GM18907 (cell line): ENCODE data around the gene CBX2.

Experiments
- ATAC-seq: cut with Tn5 transposase; IDR thresholded peaks from one replicate; pipeline ENCODE4 v1.9.1; 2021; ENCODE audit warnings: mild to moderate bottlenecking, moderate library complexity; ENCODE audit not compliant: unreplicated experiment

The CBX2 gene

DNA sequence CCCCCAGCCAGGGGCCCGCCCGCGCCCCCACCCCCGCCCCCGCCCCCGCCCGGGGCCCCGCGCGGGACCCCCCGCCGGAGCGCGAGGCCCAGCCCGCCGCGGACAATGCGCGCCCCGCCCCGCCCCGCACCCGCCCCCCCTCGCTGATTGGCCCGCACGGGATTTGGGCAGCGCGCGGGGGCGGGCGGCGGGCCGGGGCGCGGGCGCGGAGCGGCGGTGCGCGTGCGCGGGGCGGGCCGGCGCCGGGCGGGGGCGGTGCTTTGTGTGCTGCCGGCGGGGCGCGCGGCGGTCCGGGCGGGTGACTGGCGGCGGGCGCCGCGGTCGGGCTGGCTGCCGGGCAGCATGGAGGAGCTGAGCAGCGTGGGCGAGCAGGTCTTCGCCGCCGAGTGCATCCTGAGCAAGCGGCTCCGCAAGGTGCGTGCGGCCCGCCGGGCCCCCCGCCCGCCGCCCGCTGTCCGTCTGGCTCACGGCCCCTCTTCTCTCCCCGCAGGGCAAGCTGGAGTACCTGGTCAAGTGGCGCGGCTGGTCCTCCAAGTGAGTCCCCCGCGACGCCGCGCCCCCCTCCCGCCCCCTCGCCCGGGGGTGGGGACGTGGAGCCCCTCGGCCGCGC is at the start of gene CBX2:
TSS of gene CBX2 (plus strand) at position 255 of the 610 bp plus-strand sequence. CDS start at position 343, 88 bp downstream.
- peak; percentile 57 for ATAC-seq

- ATAC-seq = peak; percentile 65
Measured at GRCh38 chr17:79728169-79728907, 49.6 kb upstream of the CBX2 start.

- no peak for ATAC-seq
Measured at GRCh38 chr17:79728908-79729471, 49.0 kb upstream of the CBX2 start.

- no peak for ATAC-seq
Measured at GRCh38 chr17:79729761-79730160, 48.2 kb upstream of the CBX2 start.

DNA sequence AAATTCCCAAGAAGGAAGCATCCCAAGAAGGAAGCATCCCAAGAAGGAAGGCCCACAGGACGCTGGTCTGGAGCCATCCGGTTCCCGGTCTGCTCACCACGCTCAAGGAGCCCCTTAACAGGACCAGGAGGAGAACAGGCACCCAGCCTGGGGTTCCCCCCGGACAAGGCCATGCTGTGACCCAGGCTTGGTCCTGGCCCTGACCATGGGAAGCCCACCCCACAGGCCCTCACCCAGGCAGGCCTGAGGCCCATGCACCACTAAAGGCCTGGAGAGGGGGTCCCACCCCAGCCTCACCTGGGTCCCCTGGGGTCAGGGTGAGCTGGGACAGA is 47.5 kb upstream of the CBX2 start:
- ATAC-seq = no peak

- ATAC-seq = no peak
Measured at GRCh38 chr17:79730769-79731483, 47.0 kb upstream of the CBX2 start, which contains the start of gene ENPP7. ENPP7 (plus strand) TSS chr17:79730943; CDS start chr17:79731140, 197 bp downstream.

DNA sequence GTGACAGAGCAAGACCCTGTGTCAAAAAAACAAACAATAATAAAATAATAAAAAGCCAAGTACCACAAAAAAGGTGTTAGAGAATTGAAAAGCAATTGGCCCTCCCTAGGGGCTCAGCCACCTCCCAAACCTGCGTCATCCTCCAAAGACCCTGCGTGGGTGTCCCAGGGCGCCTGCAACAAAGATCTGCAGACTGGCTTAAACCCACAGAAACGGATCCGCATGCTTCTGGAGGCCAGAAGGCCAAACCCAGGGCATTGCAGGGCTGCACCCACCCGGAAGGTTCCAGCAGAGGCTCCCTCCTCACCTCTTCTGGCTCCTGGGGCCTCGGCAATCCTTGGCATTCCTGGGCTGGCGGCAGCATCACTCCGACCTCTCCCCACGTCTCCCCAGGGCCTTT is 45.7 kb upstream of the CBX2 start:
- ATAC-seq = no peak

GRCh38 chr17:79732804-79733691 is 44.9 kb upstream of the CBX2 start:
- ATAC-seq = no peak

DNA sequence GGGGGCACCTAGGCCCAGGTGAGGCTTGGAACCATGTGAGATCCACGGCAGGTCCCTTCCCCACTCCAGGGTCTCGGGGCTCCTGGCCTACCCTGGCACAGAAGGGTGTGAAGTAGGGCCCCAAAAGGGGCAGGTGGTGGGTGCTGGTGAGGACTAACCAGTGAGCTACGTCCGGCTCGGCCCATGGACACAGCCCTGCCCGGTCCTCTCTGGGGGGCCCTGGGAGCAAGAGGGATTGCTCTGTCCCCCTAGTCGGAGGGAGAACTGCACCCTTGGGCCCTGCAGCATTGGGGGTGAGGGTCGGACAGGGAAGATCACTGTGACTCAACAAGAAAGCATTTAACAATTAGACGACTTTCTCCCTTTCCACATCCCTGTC is 44.3 kb upstream of the CBX2 start:
- ATAC-seq = no peak

GRCh38 chr17:79735096-79735495 is 42.9 kb upstream of the CBX2 start:
- no peak for ATAC-seq

GRCh38 chr17:79737046-79737921 is 40.7 kb upstream of the CBX2 start:
- ATAC-seq = no peak

- ATAC-seq = no peak
Measured at GRCh38 chr17:79737922-79738578, 39.9 kb upstream of the CBX2 start.

GRCh38 chr17:79738643-79739042 is 39.3 kb upstream of the CBX2 start:
- ATAC-seq = no peak

GRCh38 chr17:79739148-79740062 is 38.5 kb upstream of the CBX2 start:
- no peak for ATAC-seq

DNA sequence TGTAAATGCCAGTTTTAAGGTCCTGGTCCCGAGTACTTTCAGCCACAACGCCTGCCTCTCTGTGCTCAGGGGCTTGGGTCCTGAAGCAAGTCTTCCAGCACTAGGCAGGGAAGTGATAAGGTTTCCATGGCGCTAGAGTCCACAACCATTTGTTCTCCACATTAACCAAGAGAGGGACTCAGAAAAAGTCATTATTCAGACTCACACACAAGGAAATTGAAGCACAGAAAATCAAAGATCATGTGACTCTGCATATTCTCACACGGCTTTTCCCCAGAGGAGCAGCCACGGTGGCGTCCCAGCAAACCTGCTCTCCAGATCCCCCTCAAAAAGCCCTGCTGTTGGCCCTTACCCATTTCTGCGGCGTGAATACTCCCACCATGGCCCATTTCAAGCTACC is 37.5 kb upstream of the CBX2 start:
- no peak for ATAC-seq

DNA sequence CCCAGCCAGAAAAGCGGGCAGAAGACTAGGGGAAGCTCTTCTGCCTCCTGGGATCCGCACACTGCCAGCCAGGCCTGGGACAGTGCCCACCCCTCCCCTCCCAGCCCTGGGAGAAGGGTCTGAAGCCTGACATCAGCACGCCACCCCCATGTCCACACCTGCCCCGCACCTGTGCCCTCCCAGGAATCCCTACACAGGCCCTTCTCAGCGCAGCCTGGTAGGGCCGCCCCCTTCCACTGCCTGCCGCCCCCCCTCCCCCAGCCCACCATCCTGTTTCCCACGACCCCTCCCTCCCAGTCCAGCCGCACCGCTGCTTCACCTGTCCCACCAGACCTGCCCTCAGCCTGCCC is 36.6 kb upstream of the CBX2 start:
- ATAC-seq = no peak

DNA sequence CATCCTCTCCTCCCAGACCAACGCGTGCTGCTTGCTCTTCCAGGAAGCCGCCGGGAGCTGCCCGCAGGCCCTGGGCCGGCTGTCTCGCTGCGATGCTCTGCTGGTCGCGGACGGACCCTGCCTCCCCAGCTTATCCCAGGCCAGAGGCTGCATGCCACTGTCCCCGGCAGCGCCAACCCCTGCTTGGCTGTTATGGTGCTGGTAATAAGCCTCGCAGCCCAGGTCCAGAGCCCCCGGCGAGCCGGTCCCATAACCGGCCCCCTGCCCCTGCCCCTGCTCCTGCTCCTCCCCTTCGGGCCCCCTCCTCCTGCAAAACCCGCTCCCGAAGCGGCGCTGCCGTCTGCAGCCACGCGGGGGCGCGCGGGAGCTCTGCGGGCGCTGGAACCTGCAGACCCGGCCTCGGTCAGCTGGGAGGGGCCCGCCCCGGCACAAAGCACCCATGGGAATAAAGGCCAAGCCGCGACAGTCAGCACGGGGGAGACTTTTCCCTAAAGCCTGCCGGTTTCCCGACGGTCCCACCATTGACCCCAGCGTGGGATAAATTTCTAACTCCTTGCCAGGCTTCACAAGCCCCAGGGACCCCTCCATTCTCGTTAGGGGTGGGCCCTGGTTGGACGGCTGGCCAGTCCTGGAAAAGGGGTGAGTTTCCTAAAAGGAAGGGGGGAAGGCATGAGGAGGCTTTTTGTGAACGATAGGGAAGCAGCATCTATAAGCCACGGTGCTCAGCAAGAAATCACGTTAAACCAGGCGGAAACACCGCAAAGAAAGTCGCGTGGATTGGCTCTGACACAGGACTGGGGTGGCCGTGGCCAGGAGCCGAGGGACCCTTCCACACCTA is 36.0 kb upstream of the CBX2 start:
- no peak for ATAC-seq

- no peak for ATAC-seq
Measured at GRCh38 chr17:79742589-79742918, 35.4 kb upstream of the CBX2 start.
